Left colon (tissue), 2 donors: ENCODE measurements around the gene TNFAIP8. TPM values are rescaled to one million over a fixed set of nuclear protein-coding genes. Genes with fewer than 3 reads are reported as not detected.

Source experiments
- ATAC-seq: fragments of 200-7000 bp; cut with Tn5 transposase; one replicate; pipeline ENCODE4 v1.9.1; 2020; ENCODE audit warnings: mild to moderate bottlenecking, moderate library complexity
- DNase-seq, 2 donors: peaks; one replicate each; pipeline ENCODE4 v3.0.0-alpha.2; 2020
- intact Hi-C, 2 donors: fragments of 100-400 bp; cut with DNase I in 1 of 2; cut with micrococcal nuclease in 1 of 2; formaldehyde crosslinking; loops; one replicate each; pipeline versions ENCODE4 v1.11.2 to v1.14.0; 2022; cut with DNase I, micrococcal nuclease
- total RNA-seq, 2 donors: library from RNA; stranded (reverse); fragmentation: NEBNext Ultra II Directional; extraction: Animal tissue kit (Norgen Biotek cat#: 25700); gene quantifications; one replicate each; pipeline ENCODE4 v1.2.1, GENCODE V29; 2021
- donor health status: DM: no; HTN: no; CAD: no.
- donor health status: DM: yes; HTN: yes; CAD: no.

The TNFAIP8 gene
- total RNA-seq, 2 donors from 2014 or later: 7.0 to 11.8 TPM

DNA sequence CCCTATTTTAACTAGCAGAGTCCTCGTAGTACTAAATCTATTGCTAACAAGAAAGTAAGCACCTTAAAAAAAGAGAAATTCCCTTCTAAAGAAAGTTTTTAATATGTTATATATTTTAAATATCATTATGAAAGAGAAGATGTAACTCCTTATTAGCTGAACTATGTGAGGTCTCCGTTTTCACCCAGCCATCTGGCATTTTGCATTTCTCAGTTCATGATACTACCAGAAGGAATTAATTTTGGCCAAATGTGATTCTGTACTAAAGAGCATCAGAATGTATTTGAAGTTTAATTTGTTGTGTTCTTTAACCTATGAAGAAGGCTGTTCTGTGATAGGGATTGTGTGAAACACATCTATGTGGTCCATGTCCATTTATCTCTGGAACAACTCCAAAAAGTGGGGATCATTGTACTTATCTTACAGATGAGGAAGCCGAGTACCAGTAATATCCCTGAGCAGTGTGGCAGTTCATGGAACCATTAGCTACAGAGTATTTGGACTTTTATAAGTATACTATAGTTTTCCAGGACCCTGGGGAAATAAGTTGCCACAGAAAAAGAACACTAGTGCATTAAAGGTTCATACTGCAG is 29.8 kb downstream of the TNFAIP8 start:
- ATAC-seq (no peak), DNase-seq (no peak)
- intact Hi-C loops: no loop called here

DNA sequence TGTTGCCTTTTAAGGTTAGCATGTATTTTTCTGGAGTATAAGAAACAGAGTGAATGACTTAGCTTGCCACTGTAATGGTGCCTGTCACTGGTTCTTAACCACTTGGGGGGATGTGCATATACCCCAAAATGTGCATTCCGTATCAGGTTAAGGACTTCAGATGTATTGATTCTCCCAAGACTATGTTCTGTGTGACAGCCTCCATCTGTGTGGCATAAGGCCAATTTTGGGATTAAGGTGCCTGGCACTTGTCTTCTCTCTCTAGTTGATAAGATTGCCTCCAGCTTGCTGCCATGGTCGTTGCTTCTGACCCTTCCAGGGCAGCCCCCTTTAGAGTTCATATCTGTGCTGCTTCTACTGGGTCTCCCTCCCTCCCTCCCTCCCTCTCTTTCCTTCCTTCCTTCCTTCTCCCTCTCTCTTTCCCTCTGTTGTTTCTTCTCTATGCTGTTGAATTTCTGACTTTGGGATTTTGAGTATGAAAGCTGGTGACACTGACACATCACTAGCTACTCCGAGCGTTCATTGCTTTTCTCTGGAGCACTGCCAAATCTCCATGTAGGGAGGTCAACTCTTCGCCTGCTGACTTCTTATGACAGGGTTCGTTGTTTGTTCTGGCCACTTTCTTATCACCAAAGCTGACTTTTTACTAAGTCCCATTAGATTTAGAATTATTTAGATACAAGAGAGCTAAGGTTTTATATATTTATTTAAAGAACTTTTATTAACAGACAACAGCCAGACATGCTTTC is 31.0 kb downstream of the TNFAIP8 start:
- peak; percentile 38 for ATAC-seq
- DNase-seq: no peak
- intact Hi-C loops: no loop called here

DNA sequence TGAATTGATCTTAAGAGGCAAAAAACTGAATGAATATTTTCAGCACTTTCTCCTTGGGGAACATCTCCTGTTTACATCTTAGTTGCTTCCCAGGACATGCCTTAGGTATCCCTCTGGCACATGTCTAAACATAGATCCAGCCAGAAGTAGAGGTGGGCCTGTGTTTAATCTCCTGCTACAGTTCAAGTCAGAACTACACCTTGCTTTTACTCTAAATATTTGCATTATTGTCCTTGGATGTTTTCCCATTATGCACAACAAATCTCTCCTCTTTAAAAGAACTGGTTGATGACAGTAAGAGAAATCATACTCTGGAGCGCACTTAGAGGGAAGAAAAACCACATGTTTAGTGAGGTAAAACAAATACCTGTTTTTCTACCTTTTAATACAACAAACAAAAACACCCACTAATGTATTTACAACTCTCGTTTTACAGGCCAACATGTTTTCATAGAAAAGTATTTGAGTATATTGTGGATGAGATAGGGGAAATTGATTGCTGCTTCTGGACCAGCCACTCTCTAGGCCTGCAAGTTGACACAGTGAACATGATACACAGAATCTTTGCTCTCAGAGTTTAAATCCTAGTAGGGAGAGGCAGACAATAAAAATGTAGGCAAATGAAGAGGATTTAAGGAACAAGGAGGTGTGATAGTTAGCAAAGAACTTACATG is 32.3 kb downstream of the TNFAIP8 start:
- intact Hi-C loops: no loop called here
- ATAC-seq (no peak), DNase-seq (no peak)

DNA sequence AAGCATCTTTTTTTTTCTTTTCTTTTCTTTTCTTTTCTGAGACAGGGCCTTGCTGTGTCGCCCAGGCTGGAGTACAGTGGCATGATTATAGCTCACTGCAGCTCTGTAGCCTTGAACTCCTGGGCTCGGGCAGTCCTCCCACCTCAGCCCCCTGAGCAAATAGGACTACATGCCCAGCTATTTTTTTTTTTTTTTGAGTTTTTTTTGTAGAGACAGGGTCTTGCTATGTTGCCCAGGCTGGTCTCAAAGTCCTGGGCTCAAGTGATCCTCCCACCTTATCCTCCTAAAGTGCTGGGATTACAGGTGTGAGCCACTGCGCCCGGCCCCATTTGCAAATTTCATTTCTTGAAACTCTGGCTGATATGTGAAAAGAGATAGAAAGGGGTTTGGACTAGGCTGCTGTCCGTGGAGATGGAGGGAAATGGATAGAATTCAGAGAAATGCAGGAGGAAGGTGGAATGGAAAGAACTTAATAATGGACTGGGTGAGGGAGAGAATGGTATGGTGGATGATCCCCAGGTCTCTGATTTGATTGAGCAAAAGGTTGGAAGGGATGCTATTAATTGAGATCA is 32.9 kb downstream of the TNFAIP8 start:
- DNase-seq (no peak), ATAC-seq (no peak)
- intact Hi-C loops: no loop called here

DNA sequence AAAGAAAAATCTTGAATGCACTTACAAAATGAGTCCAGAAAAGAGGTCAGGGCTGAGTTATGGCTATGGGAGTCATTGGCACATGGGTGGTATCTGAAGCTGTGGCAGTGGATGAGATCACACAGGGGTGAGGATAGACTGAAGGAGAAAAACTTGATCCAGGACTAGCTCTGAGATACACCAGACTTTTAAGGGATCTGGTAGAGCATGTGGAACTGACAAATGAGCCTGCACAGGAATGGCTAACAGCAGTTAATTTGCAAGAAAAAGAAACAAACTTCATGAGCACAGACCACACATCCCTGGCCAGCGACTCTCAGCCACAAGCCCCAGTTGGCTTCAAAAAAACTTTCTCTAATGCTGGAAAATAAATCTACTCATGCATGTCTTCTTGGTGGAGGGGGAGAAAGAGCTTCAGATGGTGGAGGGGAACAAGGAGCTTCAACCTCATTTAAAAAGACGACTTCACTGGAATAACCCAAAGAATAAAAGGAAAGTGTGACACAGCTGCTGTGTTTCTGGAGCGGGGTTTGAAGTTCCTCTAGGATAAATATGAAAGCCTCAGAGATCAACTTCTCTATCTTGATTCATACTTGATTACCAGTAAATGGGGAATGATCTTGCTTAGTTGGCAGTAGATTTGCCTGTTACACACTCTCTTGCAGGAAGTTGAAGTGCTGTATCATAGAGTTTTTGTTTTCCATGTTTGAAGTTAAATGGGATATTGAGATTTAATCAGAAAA is 33.6 kb downstream of the TNFAIP8 start:
- ATAC-seq (no peak), DNase-seq (no peak)
- intact Hi-C loops: no loop called here

DNA sequence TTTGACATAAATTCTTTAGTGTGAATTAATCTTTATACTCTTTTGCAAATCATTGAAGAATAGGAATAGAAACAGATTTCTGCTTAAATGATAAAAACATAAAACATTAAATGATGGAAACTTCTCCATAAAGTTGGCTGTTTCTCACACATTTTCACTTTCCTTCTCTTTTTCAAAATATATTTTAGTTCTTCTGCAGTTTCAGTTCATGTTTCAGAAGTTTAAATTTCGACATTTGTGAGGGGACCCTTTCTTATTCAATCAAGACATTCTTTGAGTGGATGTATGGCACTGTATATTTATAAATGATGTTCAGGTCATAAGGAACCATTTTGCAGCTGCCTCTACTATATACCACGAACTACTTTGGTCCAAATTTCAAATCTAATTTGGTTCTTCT is 34.6 kb downstream of the TNFAIP8 start:
- intact Hi-C loops: no loop called here
- DNase-seq (no peak), ATAC-seq (no peak)

DNA sequence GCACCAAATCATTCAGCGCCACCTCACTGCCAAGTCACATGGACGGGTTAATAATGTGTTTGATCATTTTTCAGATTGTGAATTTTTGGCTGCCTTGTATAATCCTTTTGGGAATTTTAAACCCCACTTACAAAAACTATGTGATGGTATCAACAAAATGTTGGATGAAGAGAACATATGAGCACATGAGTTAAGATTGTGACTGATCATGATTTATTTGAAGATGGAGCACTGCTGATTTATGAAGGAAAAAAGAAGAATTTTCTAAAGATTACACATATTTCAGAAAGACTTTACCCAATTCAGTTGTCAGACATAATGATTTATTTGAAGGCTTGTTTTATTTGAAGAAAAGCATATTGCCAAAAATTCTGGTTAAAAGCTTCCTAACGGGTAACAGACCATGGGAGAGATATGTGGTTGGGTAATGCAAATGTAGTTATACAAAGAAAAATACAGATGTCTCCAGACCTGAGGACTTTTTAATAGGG is 37.4 kb downstream of the TNFAIP8 start:
- DNase-seq (no peak), ATAC-seq (no peak)
- intact Hi-C loops: no loop called here

DNA sequence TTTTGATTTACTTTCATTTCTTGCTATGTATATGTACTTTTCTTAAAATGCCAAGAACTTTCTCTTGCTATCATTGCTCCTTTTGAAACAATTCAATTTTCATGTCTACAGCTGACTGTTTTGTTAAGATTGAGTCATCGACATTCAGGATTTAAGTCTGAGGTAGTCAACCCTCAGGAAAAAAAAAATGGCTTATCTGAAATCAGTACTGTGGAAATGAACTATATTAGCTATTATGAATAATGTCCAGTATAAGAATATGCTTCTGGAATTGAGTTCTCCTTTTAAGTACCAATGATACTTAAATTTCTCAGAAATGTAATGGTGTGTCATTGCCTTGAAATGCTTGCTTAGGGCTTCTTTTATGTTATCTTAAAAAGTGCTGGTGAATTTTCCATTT is 37.9 kb downstream of the TNFAIP8 start:
- ATAC-seq: no peak
- no peak for DNase-seq
- intact Hi-C loops: no loop called here

DNA sequence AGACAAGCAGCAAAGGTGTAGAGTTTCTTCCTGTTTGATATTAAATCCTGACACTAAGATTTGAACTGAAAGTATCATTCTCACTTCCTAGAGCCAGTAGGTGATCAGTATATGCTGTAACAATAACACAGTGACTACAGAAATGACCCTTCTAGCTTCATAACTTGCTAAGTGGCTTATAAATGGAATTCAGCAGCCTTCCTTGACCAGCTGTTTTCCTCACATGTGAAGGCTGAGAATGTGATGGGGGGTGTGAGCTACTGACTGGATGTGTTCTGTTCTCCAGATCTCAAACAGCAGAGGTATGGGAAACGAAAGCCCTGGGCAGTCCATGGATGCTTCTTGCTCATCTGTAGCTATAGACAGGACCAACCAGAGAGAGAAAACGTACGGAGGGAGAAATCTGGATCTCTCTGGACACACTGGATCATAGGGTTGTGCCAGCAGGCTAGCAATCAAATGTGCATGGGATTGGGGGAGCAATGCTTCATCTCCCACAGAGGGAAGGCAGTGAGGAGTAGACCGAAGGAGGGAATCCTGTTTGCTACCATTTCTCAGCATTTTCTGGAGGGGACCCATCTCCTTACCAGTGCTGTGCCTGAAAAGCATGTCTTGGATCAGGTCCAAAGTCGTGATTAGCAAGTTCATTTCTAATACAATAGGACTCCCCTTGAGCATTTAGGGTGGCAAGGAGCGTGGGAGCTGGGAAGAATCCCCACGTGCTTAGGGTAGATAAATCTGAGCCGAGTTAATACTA is 39.4 kb downstream of the TNFAIP8 start:
- intact Hi-C loops: no loop called here
- ATAC-seq: no peak
- DNase-seq: no peak

DNA sequence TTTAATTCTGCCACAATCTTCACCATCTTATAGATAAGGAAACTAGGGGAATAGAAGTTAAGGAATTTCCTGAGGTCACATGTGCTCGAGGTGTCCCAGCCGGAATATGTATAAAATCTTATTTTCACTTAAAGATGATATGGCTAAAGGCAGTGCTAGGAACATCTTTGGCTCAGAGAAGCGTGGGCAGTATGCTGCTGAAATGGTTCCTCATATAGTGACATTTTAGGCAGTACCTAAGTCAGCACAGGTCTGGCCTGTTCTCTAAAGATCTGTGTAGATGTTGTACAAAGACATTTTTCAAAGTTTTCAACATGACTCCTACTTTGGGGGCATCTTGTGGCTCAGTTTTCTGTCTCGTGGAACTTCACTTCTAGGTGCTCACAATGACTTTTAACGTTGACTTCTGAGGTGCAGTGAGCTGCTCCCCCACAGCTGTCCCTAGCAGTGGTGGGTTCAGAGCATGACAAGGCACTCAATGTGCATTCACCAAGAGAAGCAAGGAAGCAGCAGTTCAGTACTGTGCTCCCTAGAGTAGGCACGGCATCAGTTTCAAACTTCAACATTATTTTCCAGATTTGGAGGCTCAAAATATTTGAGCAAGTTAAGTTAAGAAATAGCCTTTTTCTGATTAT is 40.3 kb downstream of the TNFAIP8 start:
- intact Hi-C loops: no loop called here
- DNase-seq (no peak), ATAC-seq (no peak)

DNA sequence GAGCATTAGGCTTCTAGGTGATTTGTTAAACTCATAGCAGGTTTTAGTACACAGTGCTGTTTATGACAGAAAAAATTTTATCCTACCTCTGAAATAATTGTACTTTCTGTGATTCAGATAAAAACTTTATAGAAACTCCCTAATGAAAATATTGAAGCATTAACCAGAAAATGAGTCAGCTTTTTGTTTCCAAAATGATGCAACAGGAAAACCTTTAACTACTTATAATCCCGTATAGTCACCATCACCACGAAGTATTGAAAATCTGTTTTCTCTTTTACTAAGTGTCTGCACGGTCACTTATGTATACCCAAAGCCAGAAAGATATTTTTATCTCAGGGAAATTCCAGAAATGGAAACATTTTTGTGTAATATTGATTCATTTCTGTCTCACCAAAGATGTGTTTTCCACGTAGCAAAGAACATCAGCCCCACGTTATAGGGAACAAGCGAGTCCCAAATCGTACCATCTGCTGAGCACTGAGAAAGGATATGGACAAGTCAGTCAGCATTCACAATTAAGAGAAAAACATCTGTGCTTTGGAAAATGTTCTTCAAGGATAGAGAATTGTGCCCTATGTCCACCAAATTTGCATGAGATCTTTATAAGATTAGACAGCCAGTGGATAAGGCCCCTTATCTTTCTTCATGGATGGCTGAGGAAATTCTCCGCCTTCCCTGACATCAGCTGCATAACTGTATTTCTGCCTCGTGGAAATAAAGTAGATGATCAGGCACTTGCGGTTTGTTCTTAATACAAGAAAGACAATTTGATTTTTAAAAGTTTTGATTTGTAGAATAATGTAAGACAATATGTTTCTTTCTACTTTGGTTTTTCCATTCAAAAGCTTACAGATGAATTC is 41.9 kb downstream of the TNFAIP8 start:
- intact Hi-C loops: no loop called here
- DNase-seq: no peak
- ATAC-seq: no peak

DNA sequence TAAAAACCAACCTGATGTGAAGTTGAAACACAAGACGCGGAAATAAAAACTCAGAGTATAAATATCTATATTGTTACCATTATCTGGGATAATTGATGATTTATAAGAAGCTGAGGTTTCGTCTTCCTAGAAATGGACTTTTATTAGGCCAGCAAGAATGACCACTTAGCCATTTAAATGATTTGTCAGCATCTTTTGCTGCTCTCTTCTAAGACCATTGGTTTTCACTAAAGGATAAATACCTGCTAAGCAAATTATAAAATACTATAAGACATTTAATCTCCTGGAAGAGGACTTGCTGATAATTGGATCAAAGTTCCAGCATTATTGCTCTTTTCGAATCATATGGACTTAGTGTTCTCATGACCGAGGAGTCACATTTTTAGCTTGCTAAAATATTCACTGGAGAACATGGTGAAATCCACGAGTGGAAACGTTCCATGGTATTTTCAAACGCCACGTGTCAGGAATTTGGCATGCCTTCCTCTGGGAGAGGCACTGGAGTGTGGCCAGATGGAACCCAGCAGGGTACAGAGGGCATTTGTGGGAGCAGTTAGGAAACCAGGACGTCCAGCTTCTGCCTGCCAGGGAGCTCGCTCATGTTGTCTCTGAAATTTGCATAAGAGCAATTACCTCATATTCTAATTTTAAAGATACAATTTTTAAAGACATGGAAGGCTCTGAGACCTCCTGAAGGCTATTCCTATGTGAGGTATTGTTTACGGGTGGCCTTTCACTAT is 43.1 kb downstream of the TNFAIP8 start:
- ATAC-seq (peak; percentile 95), DNase-seq (peak; percentile 72 to 76)
- intact Hi-C loops: no loop called here

DNA sequence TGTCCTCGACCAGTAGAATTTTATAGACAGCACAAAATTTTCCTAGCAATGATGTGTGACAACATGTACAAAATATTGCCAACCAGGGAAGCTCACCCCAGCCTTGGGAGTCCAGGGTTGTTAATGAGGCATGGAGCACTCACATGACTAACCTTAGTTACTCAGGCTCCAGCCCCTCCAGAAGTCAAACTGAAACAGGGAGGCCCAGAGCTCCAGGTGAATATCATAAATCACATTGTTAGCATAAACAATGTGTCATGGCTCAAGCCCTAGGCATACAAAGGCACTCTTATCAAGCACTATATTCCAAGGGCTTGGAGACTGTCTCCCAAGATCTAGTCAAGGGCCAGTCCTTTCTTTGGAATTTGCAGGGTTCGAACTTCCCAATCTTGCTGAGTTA is 44.4 kb downstream of the TNFAIP8 start:
- intact Hi-C loops: no loop called here
- DNase-seq: peak in 1 of 2 donors; percentile 38

DNA sequence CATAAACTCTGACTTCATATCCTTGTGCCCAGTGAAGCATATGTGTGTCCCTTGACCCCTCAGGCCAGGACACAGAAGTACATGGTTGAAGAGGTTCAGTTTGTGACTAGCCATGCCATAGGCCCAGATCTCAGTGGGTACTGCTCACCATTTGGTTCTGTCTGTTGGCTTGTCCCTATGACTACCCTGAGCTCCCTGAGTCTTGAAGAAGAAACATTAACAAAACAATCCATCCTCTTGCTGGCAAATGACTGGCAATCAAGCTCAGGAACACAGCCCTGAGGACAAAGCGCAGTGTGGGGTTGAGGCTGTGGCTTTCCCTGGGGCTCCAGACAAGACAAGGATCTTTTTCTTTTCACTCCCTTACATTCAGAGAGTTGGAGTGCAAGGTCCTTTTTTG is 46.3 kb downstream of the TNFAIP8 start:
- no peak for DNase-seq
- intact Hi-C loops: no loop called here
- no peak for ATAC-seq

More for the DNA sequence above, 44.4 kb downstream of the TNFAIP8 start:
- peak; percentile 78 for ATAC-seq

DNA sequence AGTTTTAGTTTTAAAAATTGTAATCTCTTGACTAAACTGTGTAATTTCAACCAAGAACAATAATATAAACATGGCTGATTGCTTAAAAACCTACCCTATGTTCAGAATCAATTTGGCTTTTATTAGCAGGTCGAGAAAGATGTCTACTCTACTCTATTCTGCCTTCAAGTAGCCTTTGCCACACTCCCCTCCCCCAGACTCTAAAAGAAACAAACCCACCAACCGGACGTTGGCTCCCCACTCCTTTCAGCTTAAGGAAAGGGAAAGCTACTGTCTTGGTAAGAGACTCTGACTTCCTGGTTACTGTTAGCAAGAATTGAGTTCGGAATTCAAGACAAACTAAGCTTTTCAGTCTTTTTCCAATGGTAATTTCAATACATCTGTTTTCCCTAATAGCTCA is 46.7 kb downstream of the TNFAIP8 start:
- DNase-seq: no peak
- intact Hi-C loops: no loop called here

DNA sequence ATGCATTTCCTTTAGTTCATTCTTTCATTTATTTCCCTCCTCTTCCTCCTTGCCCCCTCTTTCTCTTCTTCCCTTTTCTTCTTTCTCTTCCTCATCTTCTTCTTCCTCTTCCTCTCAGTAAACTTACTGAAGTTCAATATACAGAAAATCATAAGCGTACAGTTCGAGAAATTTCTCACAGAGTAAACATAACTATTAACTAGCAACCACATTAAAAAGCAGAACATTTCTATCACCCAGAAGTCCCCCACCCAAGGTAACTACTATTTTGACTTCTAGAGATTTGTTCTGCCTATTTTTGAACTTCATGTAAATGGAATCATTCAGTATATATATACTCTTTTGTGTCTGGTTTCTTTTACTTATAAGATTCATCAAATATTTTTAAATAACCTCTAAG is 48.2 kb downstream of the TNFAIP8 start:
- intact Hi-C loops: no loop called here
- no peak for ATAC-seq
- DNase-seq: no peak

More for the DNA sequence above, 46.7 kb downstream of the TNFAIP8 start:
- ATAC-seq: no peak
